Measurements from ENCODE around the gene LCTL. TPM values are rescaled to one million over a fixed set of nuclear protein-coding genes. Genes with fewer than 3 reads are reported as not detected.

The LCTL gene
- total RNA-seq, 2 donors from 2014 or later, result not detected

DNA sequence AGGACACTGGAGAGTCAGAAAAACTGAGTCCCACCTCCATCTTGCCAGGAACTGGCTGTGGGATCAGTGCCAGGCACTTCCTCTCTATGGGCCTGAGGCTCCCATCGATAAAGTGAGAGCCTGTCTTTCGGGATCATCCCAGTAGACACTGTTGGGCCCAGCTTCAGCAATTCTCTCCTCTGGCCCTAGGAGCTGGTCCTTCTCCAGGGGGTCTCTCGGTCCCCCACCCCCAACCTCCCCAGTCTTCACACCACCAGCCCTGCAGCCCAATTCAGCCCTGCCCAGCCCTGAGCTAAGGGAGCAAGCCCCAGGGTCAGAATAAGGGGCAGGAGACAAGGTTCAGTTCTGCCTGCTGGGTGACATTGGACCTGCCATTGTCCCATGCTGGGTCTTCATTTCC is 4.5 kb upstream of the LCTL start:
- 76 to 80% methylated on average over 3 of the region's 3 CpGs for WGBS, 2 donors
- DNase-seq (no peak), ATAC-seq (no peak)
- no peak overlapping the region for H3K27ac ChIP-seq
- no peaks in the 10 kb centered on the region for H3K27me3 ChIP-seq
- intact Hi-C loops (cut with DNase I), result no loop called here
- no peak overlapping the region for H3K4me3 ChIP-seq
- H3K9me3 ChIP-seq, result no peaks in the 10 kb centered on the region
- H3K4me1 ChIP-seq, result no peaks in the 10 kb centered on the region
- TF ChIP-seq POLR2A (IDR thresholded peaks at IDR 0.05), result no peak
- no peak for TF ChIP-seq CTCF (IDR thresholded peaks at IDR 0.05)
- H3K36me3 ChIP-seq (replicated peaks in 1 of 2; ENCODE audit: insufficient read depth in 1 of 2, low read depth in 2 of 2), result no peaks in the 10 kb centered on the region

GRCh38 chr15:66569461-66570137 is 3.8 kb upstream of the LCTL start:
- ATAC-seq (no peak), DNase-seq (no peak)
- TF ChIP-seq CTCF (IDR thresholded peaks at IDR 0.05) (no peak), POLR2A (IDR thresholded peaks at IDR 0.05) (no peak)
- Histone ChIP-seq H3K27me3 (no peaks in the 10 kb centered on the region), H3K27ac (no peak overlapping the region), H3K9me3 (no peaks in the 10 kb centered on the region), H3K4me3 (no peak overlapping the region), H3K4me1 (no peaks in the 10 kb centered on the region), H3K36me3 (replicated peaks in 1 of 2; ENCODE audit: insufficient read depth in 1 of 2, low read depth in 2 of 2) (no peaks in the 10 kb centered on the region)
- WGBS, 2 donors, result 81 to 83% methylated on average over 6 to 8 of the region's 9 CpGs
- intact Hi-C loops (cut with DNase I), result no loop called here

GRCh38 chr15:66567897-66568296 is 2.1 kb upstream of the LCTL start:
- H3K27me3 ChIP-seq, result no peaks in the 10 kb centered on the region
- H3K36me3 ChIP-seq (replicated peaks in 1 of 2; ENCODE audit: insufficient read depth in 1 of 2, low read depth in 2 of 2), result no peaks in the 10 kb centered on the region
- H3K4me1 ChIP-seq, result no peaks in the 10 kb centered on the region
- 84% methylated on average over 7 of the region's 7 CpGs for WGBS, 2 donors
- H3K27ac ChIP-seq, result no peak overlapping the region
- intact Hi-C loops (cut with DNase I), result no loop called here
- ATAC-seq (no peak), DNase-seq (no peak)
- H3K4me3 ChIP-seq, result no peak overlapping the region
- TF ChIP-seq CTCF (IDR thresholded peaks at IDR 0.05), result no peak
- no peak for TF ChIP-seq POLR2A (IDR thresholded peaks at IDR 0.05)
- no peaks in the 10 kb centered on the region for H3K9me3 ChIP-seq

DNA sequence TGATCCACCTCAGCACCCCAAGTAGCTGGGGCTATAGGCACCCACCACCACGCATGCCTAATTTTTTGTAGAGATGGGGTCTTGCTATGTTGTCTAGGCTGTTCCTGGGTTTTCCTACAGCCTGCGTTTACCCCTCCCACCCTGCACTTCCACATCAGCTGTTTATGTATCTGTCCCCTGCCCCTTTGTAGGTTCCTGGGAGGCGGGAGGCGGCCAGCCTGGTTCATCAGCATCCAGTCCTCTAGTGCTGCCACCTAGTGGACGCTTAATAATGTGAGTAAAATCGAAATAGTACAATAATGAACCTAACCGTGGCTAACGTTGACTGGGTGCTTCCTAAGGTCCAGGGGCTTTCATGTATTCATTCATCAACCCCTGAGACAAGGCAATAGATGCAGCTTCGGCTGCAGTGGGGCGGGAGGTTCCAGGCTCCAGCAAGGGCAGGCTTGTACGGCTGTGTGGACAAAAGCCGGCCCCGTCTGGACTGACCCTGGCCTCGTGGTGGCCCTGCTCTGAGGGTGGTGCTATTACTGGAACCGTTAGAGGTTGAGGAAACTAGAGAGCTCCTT is 1.2 kb upstream of the LCTL start:
- intact Hi-C loops (cut with DNase I), result no loop called here
- DNase-seq, result peak; percentile 54 to 68 (median 66)
- WGBS, 2 donors, result 12 to 22% methylated on average over 10 to 11 of the region's 15 CpGs
- Histone ChIP-seq H3K27me3 (no peaks in the 10 kb centered on the region), H3K36me3 (replicated peaks in 1 of 2; ENCODE audit: insufficient read depth in 1 of 2, low read depth in 2 of 2) (no peaks in the 10 kb centered on the region), H3K9me3 (no peaks in the 10 kb centered on the region), H3K4me1 (no peaks in the 10 kb centered on the region), H3K27ac (no peak overlapping the region), H3K4me3 (no peak overlapping the region)
- peak; percentile 68 for ATAC-seq
- TF ChIP-seq POLR2A (IDR thresholded peaks at IDR 0.05) (no peak), CTCF (IDR thresholded peaks at IDR 0.05) (peak; percentile 45 to 72 (median 58))

DNA sequence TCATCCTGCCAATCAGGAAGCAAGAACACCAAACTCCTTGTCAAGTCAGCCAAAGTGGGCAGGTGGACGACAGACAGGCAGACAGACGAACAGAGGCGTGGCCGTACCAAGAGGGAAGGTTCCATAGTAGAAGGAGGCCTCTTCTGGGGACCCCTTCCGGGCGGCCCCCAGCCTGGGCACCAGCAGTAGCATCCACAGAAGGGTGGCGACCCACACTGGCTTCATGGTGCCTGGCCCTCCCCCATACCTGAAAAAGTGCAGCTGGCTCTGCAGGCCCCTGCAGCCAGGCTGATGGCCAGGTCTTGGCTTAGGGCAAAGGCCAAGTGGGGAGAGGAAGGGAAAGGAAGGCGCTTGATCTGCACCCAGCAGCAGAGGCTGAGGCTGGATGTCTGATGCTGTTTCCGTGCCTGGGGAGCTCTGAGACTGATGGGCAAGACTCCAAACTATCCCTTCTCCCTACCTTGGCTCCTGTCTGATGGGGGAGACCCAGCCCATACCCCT is 607 bp downstream of the LCTL start:
- no peaks in the 10 kb centered on the region for H3K27me3 ChIP-seq
- H3K4me1 ChIP-seq, result no peaks in the 10 kb centered on the region
- DNase-seq, result no peak
- H3K4me3 ChIP-seq, result no peak overlapping the region
- no peak overlapping the region for H3K27ac ChIP-seq
- H3K36me3 ChIP-seq (replicated peaks in 1 of 2; ENCODE audit: insufficient read depth in 1 of 2, low read depth in 2 of 2), result no peaks in the 10 kb centered on the region
- H3K9me3 ChIP-seq, result no peaks in the 10 kb centered on the region
- WGBS, 2 donors, result 77 to 83% methylated on average over 7 to 9 of the region's 9 CpGs
- intact Hi-C loops (cut with DNase I), result no loop called here
- ATAC-seq, result no peak
- TF ChIP-seq CTCF (IDR thresholded peaks at IDR 0.05) (no peak), POLR2A (IDR thresholded peaks at IDR 0.05) (no peak)
